SK-N-SH (cell line): ENCODE data around the gene KRTAP2-3.

ENCODE experiments used
- ELF1 ChIP-seq: IDR thresholded peaks from 2 replicates; pipeline ENCODE4 v1.4.0; 2012
- EP300 ChIP-seq, 2 experiments: IDR thresholded peaks; 2 replicates each; pipeline versions ENCODE4 v1.4.0 to v1.6.1; 2012; ENCODE audit warnings: borderline replicate concordance in 1 of 2, low read depth in 1 of 2, low read length in 1 of 2
- EZH2phosphoT487 ChIP-seq: fragments of 200-600 bp; sonication (generic); IDR thresholded peaks from 2 replicates; pipeline ENCODE4 v1.6.1; 2017; ENCODE audit warnings: low read depth, mixed run types, mild to moderate bottlenecking, antibody characterized with exemption, moderate library complexity, borderline replicate concordance
- JUND ChIP-seq: IDR thresholded peaks from 2 replicates; pipeline ENCODE4 v1.4.0; 2012
- MEF2A ChIP-seq: IDR thresholded peaks from 2 replicates; pipeline ENCODE4 v1.4.0; 2012; ENCODE audit warnings: low read depth, borderline replicate concordance
- NFIC ChIP-seq: IDR thresholded peaks from 2 replicates; pipeline ENCODE4 v1.4.0; 2012; ENCODE audit warnings: borderline replicate concordance
- NRF1 ChIP-seq: IDR thresholded peaks from 2 replicates; pipeline ENCODE4 v1.6.1; 2012; ENCODE audit warnings: low read depth, mild to moderate bottlenecking, low read length
- POLR2AphosphoS5 ChIP-seq: IDR thresholded peaks from 2 replicates; pipeline ENCODE4 v1.6.1; 2012; ENCODE audit warnings: low read depth, low read length
- RAD21 ChIP-seq: IDR thresholded peaks from 2 replicates; pipeline ENCODE4 v1.6.1; 2012; ENCODE audit warnings: mild to moderate bottlenecking, low read length
- TCF12 ChIP-seq: IDR thresholded peaks from 2 replicates; pipeline ENCODE4 v1.4.0; 2012
- YY1 ChIP-seq: IDR thresholded peaks from 2 replicates; pipeline ENCODE4 v1.4.0; 2012; ENCODE audit warnings: low read depth, mild to moderate bottlenecking
- TF ChIP-seq, protein P1 (sequence below): fragments of 200-600 bp; sonication (generic); IDR thresholded peaks from 2 replicates; pipeline ENCODE4 v1.6.1; 2017; ENCODE audit warnings: antibody characterized with exemption, mild to moderate bottlenecking, moderate library complexity

DNA sequence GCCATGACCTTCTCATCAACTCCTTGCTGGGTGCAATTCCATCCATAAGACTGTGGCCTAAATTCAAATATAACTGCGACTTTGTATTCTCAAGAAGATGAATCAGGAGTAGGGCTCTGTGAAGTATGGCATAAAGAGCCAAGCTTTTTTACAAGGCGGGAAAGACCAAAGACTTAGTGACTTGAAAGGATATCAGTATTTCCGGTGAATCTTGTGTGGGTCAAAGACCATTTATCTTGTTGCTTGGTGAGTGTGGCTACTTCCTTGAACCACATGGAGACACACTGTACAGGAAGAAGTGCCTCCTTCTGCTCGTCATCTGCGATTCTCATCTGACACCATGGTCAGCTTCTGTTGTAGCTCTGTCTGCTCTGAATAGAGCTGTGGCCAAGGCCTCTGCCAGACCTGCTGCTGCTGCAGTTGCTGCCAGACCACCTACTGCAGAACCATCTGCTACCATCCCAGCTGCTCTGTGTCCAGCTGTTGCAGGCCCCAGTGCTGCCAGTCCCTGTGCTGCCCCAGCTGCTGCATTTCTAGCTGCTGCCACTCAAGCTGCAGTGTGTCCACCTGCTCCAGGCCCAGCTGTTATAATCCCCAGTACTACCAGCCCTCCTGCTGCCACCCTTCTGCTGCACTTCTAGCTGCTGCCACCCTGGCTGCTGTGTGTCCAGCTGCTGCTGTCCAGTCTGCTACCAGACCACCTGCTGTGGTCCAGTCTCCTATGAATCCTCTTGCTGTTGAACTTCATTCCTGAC is 11.9 kb upstream of the KRTAP2-3 start:
- TF ChIP-seq, protein P1, sequence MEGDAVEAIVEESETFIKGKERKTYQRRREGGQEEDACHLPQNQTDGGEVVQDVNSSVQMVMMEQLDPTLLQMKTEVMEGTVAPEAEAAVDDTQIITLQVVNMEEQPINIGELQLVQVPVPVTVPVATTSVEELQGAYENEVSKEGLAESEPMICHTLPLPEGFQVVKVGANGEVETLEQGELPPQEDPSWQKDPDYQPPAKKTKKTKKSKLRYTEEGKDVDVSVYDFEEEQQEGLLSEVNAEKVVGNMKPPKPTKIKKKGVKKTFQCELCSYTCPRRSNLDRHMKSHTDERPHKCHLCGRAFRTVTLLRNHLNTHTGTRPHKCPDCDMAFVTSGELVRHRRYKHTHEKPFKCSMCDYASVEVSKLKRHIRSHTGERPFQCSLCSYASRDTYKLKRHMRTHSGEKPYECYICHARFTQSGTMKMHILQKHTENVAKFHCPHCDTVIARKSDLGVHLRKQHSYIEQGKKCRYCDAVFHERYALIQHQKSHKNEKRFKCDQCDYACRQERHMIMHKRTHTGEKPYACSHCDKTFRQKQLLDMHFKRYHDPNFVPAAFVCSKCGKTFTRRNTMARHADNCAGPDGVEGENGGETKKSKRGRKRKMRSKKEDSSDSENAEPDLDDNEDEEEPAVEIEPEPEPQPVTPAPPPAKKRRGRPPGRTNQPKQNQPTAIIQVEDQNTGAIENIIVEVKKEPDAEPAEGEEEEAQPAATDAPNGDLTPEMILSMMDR: no peak
- TF ChIP-seq NRF1: no peak
- no peak for TF ChIP-seq EP300 (IDR thresholded peaks at IDR 0.05; ENCODE audit: borderline replicate concordance in 1 of 2, low read depth in 1 of 2, low read length in 1 of 2)
- TF ChIP-seq JUND: no peak
- no peak for TF ChIP-seq YY1
- no peak for TF ChIP-seq ELF1
- TF ChIP-seq POLR2AphosphoS5: no peak
- no peak for TF ChIP-seq MEF2A
- no peak for TF ChIP-seq EZH2phosphoT487
- no peak for TF ChIP-seq TCF12
- TF ChIP-seq NFIC: no peak
- no peak for TF ChIP-seq RAD21
